SU-DHL-6 (cell line): ENCODE measurements around the gene LOX.
"Not testable (repeated sequence)": the region's sequence is repeated elsewhere in the genome, so short reads cannot be mapped to it uniquely, and the experiment has no call there.

Experiments
- CTCF ChIP-seq: fragments of 200-600 bp; sonication (generic); IDR thresholded peaks from one replicate; pipeline ENCODE4 v1.5.1; 2017; ENCODE audit warnings: antibody characterized with exemption, mild to moderate bottlenecking, low read length, moderate library complexity; ENCODE audit not compliant: insufficient read depth, poor library complexity, severe bottlenecking
- EZH2phosphoT487 ChIP-seq: fragments of 200-600 bp; sonication (generic), shearing (Covaris generic); conservative IDR thresholded peaks from 2 replicates; pipeline ENCODE4 v1.6.1; 2018; ENCODE audit warnings: mild to moderate bottlenecking, antibody characterized with exemption, low read length, moderate library complexity, mixed read lengths

GRCh38 chr5:122094251-122094650 is 16.2 kb upstream of the LOX start:
- TF ChIP-seq CTCF, EZH2phosphoT487: not testable (repeated sequence)
